ENCODE measurements around the gene COPB2.
"Not testable (repeated sequence)": the region's sequence is repeated elsewhere in the genome, so short reads cannot be mapped to it uniquely, and the experiment has no call there.

Gene COPB2

GRCh38 chr3:139389552-139390368 lies at the start of gene COPB2:
Gene COPB2, minus strand, starts transcription at chr3:139389647. Its CDS starts 97 bp downstream, at chr3:139389550.
- DNase-seq = peak; percentile 97

DNA sequence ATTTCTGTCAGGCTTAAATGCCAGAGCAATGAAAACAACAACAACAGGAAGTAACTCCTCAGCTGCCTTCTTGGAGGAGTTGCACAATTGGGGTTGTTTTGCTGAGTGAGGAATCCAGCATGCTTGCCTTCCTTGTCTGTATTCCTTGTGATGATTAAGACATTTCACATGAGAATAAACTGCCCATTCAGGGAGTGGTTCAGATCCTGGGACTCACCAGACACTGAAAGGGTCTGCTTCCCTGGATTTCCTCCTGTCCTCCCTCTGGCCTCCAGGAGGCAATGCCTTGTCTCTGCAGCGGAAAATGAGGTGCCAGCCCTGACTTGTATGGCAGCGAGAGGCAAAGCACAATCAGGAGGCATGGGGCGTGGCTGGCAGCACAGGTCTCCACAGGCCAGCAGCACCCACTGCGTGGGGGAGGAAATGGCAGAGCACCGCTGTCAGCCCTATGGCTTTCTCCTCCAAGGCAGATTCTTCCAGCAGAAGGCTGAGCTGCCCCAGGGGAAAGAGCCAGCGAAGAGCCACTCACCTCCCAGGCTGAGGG lies 45.4 kb upstream of the COPB2 start:
- no peak for DNase-seq

DNA sequence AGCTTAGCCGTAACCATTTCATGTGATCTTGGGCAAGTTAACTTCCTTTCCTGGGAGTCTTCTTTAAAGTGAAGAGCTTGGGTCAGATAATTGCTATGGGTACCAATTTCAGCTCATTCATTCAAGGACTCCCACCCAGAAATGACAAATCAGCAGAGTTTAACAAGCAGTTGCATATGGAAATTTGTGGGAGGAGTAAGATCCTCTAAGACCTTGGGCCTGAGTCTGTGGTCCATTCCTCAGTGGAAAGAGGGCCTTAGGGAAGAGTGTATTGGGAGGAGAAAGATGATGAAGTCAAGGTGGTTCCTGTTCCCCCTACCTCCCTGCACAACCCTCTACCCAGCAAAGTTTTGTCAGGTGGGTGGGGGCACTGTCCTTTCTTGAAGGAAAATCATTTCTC lies 44.8 kb upstream of the COPB2 start:
- DNase-seq = no peak

DNA sequence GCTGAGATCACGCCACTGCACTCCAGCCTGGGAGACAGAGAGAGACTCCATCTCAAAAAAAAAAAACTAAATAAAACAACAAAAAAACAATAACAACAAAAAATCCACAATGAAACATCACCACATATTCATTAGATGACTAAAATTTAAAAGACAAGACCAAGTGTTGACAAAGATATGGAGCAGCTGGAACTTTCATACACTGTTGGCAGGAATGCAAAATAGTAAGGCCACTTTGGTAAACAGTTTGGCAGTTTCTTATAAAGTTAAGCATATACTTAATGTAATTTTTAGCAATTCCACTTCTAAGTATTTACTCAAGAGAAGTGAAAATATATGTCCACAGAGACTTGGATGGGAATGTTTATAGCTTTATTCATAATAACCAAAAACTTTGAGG lies 43.6 kb upstream of the COPB2 start:
- no peak for DNase-seq

- no peak for DNase-seq
These were observed 41.0 kb upstream of the COPB2 start for GRCh38 chr3:139430493-139430892.

- peak; percentile 56 for DNase-seq
These were observed 38.0 kb upstream of the COPB2 start for GRCh38 chr3:139427283-139428060.

- no peak for DNase-seq
These were observed 36.4 kb upstream of the COPB2 start for GRCh38 chr3:139425745-139426400.

DNA sequence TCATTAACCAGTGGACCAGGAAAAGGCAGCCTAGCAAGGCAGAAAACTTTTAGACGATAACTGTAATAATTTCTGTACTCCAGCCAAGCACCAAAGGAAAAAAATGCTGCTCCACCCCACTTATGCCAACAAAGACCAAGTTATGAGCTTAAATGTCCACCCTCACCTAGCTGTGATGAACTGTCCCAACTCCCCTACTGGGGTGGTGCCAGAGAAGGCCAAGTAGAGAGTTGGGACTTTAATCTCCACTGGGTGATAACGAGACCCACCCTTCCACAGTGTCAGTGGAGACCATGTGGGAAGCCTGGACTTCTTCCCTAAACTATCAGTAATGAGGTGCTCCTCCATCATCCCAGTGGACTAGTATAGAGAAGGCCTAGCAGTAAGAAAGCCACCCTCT lies 33.8 kb upstream of the COPB2 start:
- no peak for DNase-seq

- DNase-seq = no peak
These were observed 32.0 kb upstream of the COPB2 start for GRCh38 chr3:139421460-139421859.

GRCh38 chr3:139421040-139421439 lies 31.6 kb upstream of the COPB2 start:
- no peak for DNase-seq

GRCh38 chr3:139418144-139418543 lies 28.7 kb upstream of the COPB2 start:
- DNase-seq = no peak

- no peak for DNase-seq
These were observed 26.8 kb upstream of the COPB2 start for GRCh38 chr3:139416275-139416674.

DNA sequence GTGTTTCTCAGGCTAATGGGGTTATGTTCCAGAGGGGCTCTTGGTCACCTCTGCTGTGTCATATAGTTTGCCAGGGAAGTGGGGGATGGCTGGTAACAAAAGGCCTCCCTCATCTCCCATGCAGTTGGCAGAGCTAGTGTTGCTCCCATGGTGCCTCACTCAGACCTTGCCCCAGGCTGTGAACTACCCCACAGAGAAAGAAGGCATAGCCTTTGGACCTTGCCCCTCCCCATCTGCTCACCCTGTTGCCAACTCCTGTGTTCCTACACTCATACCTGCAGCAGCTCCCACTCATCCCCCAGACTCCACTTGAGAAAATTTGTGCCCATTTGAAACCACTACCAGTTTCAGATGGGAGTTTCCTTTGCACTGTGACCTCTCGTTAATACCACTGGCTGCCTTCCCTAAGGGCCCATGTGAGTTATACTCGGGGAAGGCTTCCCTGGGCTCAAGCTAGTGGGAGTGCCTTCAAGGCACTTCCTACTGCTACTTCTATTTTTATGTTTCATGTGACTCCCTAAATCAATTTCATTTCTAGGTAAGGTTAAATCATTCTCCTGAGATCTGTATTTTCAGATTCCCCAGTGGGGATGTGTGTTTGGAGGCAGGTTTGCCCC lies 25.3 kb upstream of the COPB2 start:
- DNase-seq = no peak

DNA sequence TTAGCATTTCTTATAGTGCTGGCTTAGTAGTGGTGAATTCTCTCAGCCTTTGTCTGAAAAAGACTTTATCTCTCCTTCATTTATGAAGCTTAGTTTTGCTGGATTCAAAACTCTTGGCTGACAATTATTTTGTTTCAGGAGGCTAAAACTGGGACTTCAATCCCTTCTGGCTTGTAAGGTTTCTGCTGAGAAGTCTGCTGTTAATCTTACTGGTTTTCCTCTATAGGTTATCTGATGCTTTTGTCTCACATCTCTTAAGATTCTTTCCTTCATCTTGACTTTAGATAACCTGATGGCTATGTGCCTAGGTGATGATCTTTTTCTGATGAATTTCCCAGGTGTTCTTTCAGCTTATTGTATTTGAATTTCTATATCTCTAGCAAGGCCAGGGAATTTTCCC lies 23.4 kb upstream of the COPB2 start:
- DNase-seq = not testable (repeated sequence)

DNA sequence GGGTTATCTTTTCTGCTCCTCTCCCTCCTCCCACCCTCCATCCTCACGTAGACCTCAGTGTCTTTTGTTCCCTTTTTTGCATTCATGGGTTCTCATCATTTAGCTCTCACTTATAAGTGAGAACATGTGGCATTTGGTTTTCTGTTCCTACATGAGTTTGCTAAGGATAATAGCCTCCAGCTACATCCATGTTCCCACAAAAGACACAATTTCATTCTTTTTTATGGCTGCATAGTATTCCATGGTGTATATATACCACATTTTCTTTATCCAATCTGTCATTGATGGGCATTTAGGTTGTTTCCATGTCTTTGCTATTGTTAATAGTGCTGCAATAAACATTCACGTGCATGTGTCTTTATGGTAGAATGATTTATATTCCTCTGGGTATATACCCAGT lies 11.7 kb upstream of the COPB2 start:
- DNase-seq = not testable (repeated sequence)

GRCh38 chr3:139396707-139397106 lies 7.3 kb upstream of the COPB2 start:
- DNase-seq = no peak

GRCh38 chr3:139394116-139394515 lies 4.7 kb upstream of the COPB2 start:
- DNase-seq = no peak

DNA sequence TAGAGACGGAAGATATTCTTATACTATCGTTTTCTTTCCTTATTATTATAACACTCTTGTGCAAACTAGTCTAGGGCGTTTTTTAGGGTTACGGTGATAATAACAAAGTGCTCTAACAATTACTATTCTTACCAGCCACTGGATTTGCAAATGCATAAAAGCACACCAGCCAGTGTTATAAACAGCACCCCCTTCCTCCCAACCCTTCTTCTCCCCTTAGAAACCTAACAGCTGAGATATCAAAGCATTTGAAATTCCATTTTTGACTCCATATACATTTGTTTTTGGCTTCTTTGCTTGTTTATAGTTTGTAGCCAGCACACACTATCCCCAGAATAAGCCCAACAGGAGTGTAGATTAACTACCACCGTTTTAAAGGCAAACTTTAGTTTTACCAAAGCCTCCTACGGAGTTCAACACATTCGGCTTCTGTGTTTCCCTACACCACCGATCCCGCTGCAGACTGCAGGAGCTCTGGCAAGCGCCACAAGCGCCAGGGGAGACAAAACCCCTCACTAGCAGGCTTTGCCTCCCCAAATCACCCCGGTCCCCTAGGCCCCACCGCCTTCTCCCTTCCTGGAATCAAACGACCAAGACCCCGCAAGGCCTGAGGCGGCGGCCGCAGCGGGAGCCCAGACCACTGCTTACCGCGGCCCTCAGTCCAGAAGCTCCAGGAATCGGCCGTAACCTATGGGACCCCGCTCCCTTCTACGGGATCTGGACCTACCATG lies 461 bp downstream of the COPB2 start:
- peak; percentile 3 for DNase-seq

DNA sequence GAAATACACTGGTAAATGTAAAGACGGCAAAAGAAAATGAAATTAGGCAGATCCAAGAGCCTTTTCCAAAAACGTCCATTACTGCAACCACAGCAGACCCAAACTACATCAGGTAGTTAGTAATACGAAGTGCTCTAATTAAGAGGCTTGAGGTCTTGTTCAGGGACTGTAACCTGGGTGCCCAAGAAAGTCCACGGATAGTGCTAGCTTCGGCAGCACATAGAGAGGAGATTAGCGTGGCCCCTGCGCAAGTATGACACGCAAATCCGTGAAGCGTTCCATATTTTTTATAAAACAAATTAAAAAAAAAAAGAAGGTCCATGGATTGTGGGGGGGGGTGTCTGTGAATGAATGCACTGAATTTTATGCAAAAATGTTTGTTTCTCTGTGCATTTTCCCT lies 1.4 kb downstream of the COPB2 start:
- DNase-seq = no peak

DNA sequence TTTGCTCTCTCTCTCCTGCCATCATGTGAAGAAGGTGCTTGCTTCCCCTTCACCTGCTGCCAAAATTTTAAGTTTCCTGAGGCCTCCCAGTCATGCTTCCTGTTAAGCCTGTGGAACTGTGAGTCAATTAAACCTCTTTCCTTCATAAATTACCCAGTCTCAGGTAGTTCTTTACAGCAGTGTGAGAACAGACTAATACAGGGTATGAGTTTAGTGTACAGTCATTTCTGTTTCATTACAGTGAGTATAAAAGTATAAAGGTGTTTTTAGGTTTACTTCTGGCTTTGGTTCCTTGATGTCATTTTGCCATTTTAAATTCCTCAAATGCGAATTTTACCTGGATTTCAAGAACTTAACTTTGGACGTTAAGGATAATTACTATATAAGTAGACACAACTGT lies 7.2 kb downstream of the COPB2 start:
- not testable (repeated sequence) for DNase-seq

DNA sequence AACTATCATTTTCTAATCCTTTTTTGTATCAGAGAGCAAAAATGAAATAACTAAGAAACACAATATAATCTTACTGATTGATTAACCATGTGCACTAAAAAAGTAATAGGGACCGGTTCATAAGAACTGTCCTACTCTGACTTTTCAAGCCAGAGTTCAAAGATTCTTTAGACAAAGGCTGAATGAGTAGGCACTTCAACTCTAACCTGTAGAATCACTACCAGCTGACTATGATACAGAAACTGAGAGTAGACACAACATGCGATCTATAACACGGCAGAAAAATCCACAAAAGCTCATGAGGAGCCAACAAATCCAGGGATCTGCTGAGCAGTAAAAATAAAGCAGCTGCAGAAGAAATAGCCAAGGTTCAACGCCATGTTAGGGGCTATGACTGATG lies 8.9 kb downstream of the COPB2 start:
- DNase-seq = no peak

- no peak for DNase-seq
These were observed 10.7 kb downstream of the COPB2 start for GRCh38 chr3:139378587-139379241.

Data from CD4-positive, alpha-beta T cell treated with Interleukin-10 for 1 hour (primary cell).